Fibroblast of lung (primary cell): ENCODE measurements around the gene PANX2. TPM values are rescaled to one million over a fixed set of nuclear protein-coding genes. Genes with fewer than 3 reads are reported as not detected.

Experiments
- DNase-seq, 2 donors: peaks; one replicate each; pipeline versions ENCODE4 v3.0.0 to v3.0.0-alpha.2; 2010; ENCODE audit warnings: low read depth in 2 of 2
- H2AFZ ChIP-seq: 2 replicates; pipeline ENCODE4 v1.5.1; 2012; ENCODE audit warnings: low read length, control low read depth, inconsistent platforms
- H3K27ac ChIP-seq: 2 replicates; pipeline ENCODE4 v1.5.1; 2011; ENCODE audit warnings: low read length, control low read depth; ENCODE audit not compliant: insufficient read depth
- H3K27me3 ChIP-seq: 2 replicates; pipeline ENCODE4 v1.5.1; 2011; ENCODE audit warnings: mild to moderate bottlenecking, low read length; ENCODE audit not compliant: control insufficient read depth, insufficient read depth
- H3K36me3 ChIP-seq: 2 replicates; pipeline ENCODE4 v1.5.1; 2011; ENCODE audit warnings: low read length; ENCODE audit not compliant: control insufficient read depth, insufficient read depth
- H3K4me1 ChIP-seq: 2 replicates; pipeline ENCODE4 v1.5.1; 2011; ENCODE audit warnings: low read length; ENCODE audit not compliant: control insufficient read depth, insufficient read depth; ENCODE audit errors: extremely low read depth
- H3K4me2 ChIP-seq: 2 replicates; pipeline ENCODE4 v1.5.1; 2011; ENCODE audit warnings: low read length, control low read depth; ENCODE audit not compliant: insufficient read depth; ENCODE audit errors: extremely low read depth
- H3K4me3 ChIP-seq, 4 experiments: fragments of 200-600 bp in 1 of 4; sonication (generic) in 1 of 4; replicated peaks in 1 of 4; 2 replicates each; pipeline ENCODE4 v1.5.1; 2011 to 2016; ENCODE audit warnings: low read length in 4 of 4, low read depth in 3 of 4, mild to moderate bottlenecking in 3 of 4, control low read depth in 2 of 4, inconsistent platforms in 1 of 4, mixed read lengths in 1 of 4; ENCODE audit not compliant: insufficient read depth in 1 of 4; ENCODE audit errors: control extremely low read depth in 1 of 4
- H3K79me2 ChIP-seq: 2 replicates; pipeline ENCODE4 v1.5.1; 2012; ENCODE audit warnings: mild to moderate bottlenecking, low read length, inconsistent platforms; ENCODE audit not compliant: control insufficient read depth, insufficient read depth
- H3K9ac ChIP-seq: 2 replicates; pipeline ENCODE4 v1.5.1; 2011; ENCODE audit warnings: mild to moderate bottlenecking, low read length, control low read depth; ENCODE audit not compliant: insufficient read depth
- H3K9me3 ChIP-seq: 2 replicates; pipeline ENCODE4 v1.5.1; 2012; ENCODE audit warnings: low read depth, low read length; ENCODE audit not compliant: control insufficient read depth, insufficient read depth
- H4K20me1 ChIP-seq: 2 replicates; pipeline ENCODE4 v1.5.1; 2011; ENCODE audit warnings: low read length; ENCODE audit not compliant: control insufficient read depth, insufficient read depth; ENCODE audit errors: extremely low read depth
- CTCF ChIP-seq, 2 donors: IDR thresholded peaks in 1 of 2; conservative IDR thresholded peaks in 1 of 2; 1 replicate in 1 of 2; 2 replicates in 1 of 2; pipeline ENCODE4 v1.5.1; 2011 to 2012; ENCODE audit warnings: low read length in 2 of 2, control low read depth in 1 of 2, inconsistent platforms in 1 of 2, low read depth in 1 of 2, mild to moderate bottlenecking in 1 of 2
- EZH2 ChIP-seq: IDR thresholded peaks from 2 replicates; pipeline ENCODE4 v1.5.1; 2012; ENCODE audit warnings: low read length, control low read depth, mild to moderate bottlenecking; ENCODE audit errors: missing control alignments
- polyA plus RNA-seq, 2 donors: library from polyadenylated mRNA; depleted of rRNA in 1 of 2; stranded (reverse) in 1 of 2; unstranded in 1 of 2; fragments of >200 nt; gene quantifications; 2 replicates each; pipeline ENCODE4 v1.2.1, GENCODE V29; 2011 to 2012; ENCODE audit warnings: missing spikeins in 1 of 2
- total RNA-seq: library from RNA; depleted of rRNA; stranded (reverse); fragments of >200 nt; gene quantifications from 2 replicates; pipeline ENCODE4 v1.2.1, GENCODE V29; 2014

PANX2 gene
- total and polyA plus RNA-seq, 2 donors (not counting 1 experiment from before 2014, with no cell fraction given) = 0.17 to 0.45 TPM

GRCh38 chr22:50196256-50196655 lies 25.7 kb downstream of the PANX2 start:
- Histone ChIP-seq H2AFZ (no peak overlapping the region), H3K36me3 (peaks cover 29% of the 10 kb centered on the region), H3K4me2 (no peak overlapping the region), H3K27me3 (no peaks in the 10 kb centered on the region), H4K20me1 (no peaks in the 10 kb centered on the region), H3K9ac (no peak overlapping the region), H3K79me2 (peaks cover 17% of the 10 kb centered on the region), H3K4me1 (no peaks in the 10 kb centered on the region), H3K9me3 (no peaks in the 10 kb centered on the region), H3K4me3 (no peak overlapping the region), H3K27ac (no peak overlapping the region)
- no peak for TF ChIP-seq CTCF (conservative IDR thresholded peaks at IDR 0.05 in 1 of 2, IDR thresholded peaks at IDR 0.05 in 1 of 2; ENCODE audit: low read depth in 1 of 2, low read length in 2 of 2)
- TF ChIP-seq EZH2 = no peak
- no peak for DNase-seq

GRCh38 chr22:50197000-50197800 lies 26.7 kb downstream of the PANX2 start:
- H3K4me1 ChIP-seq = peaks cover under 1% of the 10 kb centered on the region
- H3K9me3 ChIP-seq = no peaks in the 10 kb centered on the region
- H3K9ac ChIP-seq = no peak overlapping the region
- peaks cover 17% of the 10 kb centered on the region for H3K79me2 ChIP-seq
- H4K20me1 ChIP-seq = no peaks in the 10 kb centered on the region
- H3K36me3 ChIP-seq = peaks cover 27% of the 10 kb centered on the region
- no peak overlapping the region for H3K4me3 ChIP-seq
- DNase-seq = no peak
- TF ChIP-seq EZH2 (no peak), CTCF (conservative IDR thresholded peaks at IDR 0.05 in 1 of 2, IDR thresholded peaks at IDR 0.05 in 1 of 2; ENCODE audit: low read depth in 1 of 2, low read length in 2 of 2) (no peak)
- no peak overlapping the region for H3K4me2 ChIP-seq
- H3K27ac ChIP-seq = no peak overlapping the region
- H2AFZ ChIP-seq = no peak overlapping the region
- no peaks in the 10 kb centered on the region for H3K27me3 ChIP-seq

- H3K27me3 ChIP-seq = no peaks in the 10 kb centered on the region
- H3K27ac ChIP-seq = no peak overlapping the region
- H3K4me2 ChIP-seq = no peak overlapping the region
- no peak overlapping the region for H3K4me3 ChIP-seq
- no peak for DNase-seq
- H3K79me2 ChIP-seq = peaks cover 15% of the 10 kb centered on the region
- peaks cover 27% of the 10 kb centered on the region for H3K36me3 ChIP-seq
- peaks cover 2% of the 10 kb centered on the region for H3K4me1 ChIP-seq
- H3K9me3 ChIP-seq = no peaks in the 10 kb centered on the region
- H2AFZ ChIP-seq = no peak overlapping the region
- no peaks in the 10 kb centered on the region for H4K20me1 ChIP-seq
- TF ChIP-seq EZH2 (no peak), CTCF (conservative IDR thresholded peaks at IDR 0.05 in 1 of 2, IDR thresholded peaks at IDR 0.05 in 1 of 2; ENCODE audit: low read depth in 1 of 2, low read length in 2 of 2) (no peak)
- H3K9ac ChIP-seq = no peak overlapping the region
Observed at GRCh38 chr22:50197856-50198623, 27.5 kb downstream of the PANX2 start.
